WERI-Rb-1 (cell line): ENCODE results near the gene AKR1C4.
"Not testable (repeated sequence)": the region's sequence is repeated elsewhere in the genome, so short reads cannot be mapped to it uniquely, and the experiment has no call there.

Experiments
- DNase-seq: peaks from one replicate; pipeline ENCODE4 v3.0.0-alpha.2; 2020
- H3K27ac ChIP-seq: fragments of 250-450 bp; sonication (Bioruptor Pico); 2 replicates; pipeline ENCODE4 v1.5.1; 2020; ENCODE audit warnings: mild to moderate bottlenecking, moderate library complexity
- H3K27me3 ChIP-seq: fragments of 250-450 bp; sonication (Bioruptor Pico); 2 replicates; pipeline ENCODE4 v1.5.1; 2021; ENCODE audit warnings: mild to moderate bottlenecking, low read depth, moderate library complexity; ENCODE audit not compliant: insufficient read depth, severe bottlenecking
- H3K36me3 ChIP-seq: fragments of 250-450 bp; sonication (Bioruptor Pico); 2 replicates; pipeline ENCODE4 v1.5.1; 2020; ENCODE audit warnings: mild to moderate bottlenecking, moderate library complexity
- H3K4me3 ChIP-seq: 2 replicates; pipeline ENCODE4 v1.5.1; 2011; ENCODE audit warnings: low read depth, mild to moderate bottlenecking, control low read depth, low read length
- H3K9me3 ChIP-seq: fragments of 250-450 bp; sonication (Bioruptor Pico); 2 replicates; pipeline ENCODE4 v1.5.1; 2021; ENCODE audit warnings: mild to moderate bottlenecking, moderate library complexity; ENCODE audit not compliant: severe bottlenecking
- CTCF ChIP-seq: IDR thresholded peaks from 2 replicates; pipeline ENCODE4 v1.5.1; 2011; ENCODE audit warnings: low read depth, mild to moderate bottlenecking, control low read depth, inconsistent platforms, low read length

AKR1C4 gene

GRCh38 chr10:5168897-5169420 is 27.7 kb upstream of the AKR1C4 start:
- no peaks in the 10 kb centered on the region for H3K27me3 ChIP-seq
- H3K9me3 ChIP-seq: no peaks in the 10 kb centered on the region
- DNase-seq: no peak
- no peak overlapping the region for H3K27ac ChIP-seq
- no peak for TF ChIP-seq CTCF
- no peak overlapping the region for H3K4me3 ChIP-seq
- no peaks in the 10 kb centered on the region for H3K36me3 ChIP-seq

- not testable (repeated sequence) for H3K27ac ChIP-seq, H3K27me3 ChIP-seq, H3K9me3 ChIP-seq, DNase-seq, H3K4me3 ChIP-seq, H3K36me3 ChIP-seq
These were observed 21.1 kb upstream of the AKR1C4 start for GRCh38 chr10:5175581-5175980.

DNA sequence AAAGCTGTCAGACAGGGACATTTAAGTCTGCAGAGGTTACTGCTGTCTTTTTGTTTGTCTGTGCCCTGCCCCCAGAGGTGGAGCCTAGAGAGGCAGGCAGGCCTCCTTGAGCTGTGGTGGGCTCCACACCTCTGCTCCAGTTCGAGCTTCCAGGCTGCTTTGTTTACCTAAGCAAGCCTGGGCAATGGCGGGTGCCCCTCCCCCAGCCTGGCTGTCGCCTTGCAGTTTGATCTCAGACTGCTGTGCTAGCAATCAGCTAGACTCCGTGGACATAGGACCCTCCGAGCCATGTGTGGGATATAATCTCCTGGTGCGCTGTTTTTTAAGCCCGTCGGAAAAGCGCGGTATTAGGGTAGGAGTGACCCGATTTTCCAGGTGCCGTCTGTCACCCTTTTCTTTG is 16.1 kb upstream of the AKR1C4 start:
- not testable (repeated sequence) for H3K36me3 ChIP-seq, H3K27ac ChIP-seq, DNase-seq, H3K9me3 ChIP-seq, H3K4me3 ChIP-seq, H3K27me3 ChIP-seq

GRCh38 chr10:5183923-5184322 is 12.7 kb upstream of the AKR1C4 start:
- Histone ChIP-seq H3K27ac (no peak overlapping the region), H3K27me3 (no peaks in the 10 kb centered on the region), H3K4me3 (no peak overlapping the region), H3K9me3 (no peaks in the 10 kb centered on the region), H3K36me3 (no peaks in the 10 kb centered on the region)
- TF ChIP-seq CTCF: no peak
- no peak for DNase-seq

- Histone ChIP-seq H3K27ac (no peak within 1 kb of the TSS), H3K27me3 (no peaks in the 10 kb centered on the region), H3K9me3 (no peaks in the 10 kb centered on the region), H3K4me3 (no peak within 1 kb of the TSS), H3K36me3 (no peaks in the 10 kb centered on the region)
- TF ChIP-seq CTCF: no peak
- no peak for DNase-seq
These were observed 11.5 kb upstream of the AKR1C4 start, which contains the start of gene AKR1C8 for GRCh38 chr10:5184987-5185775. TSS of gene AKR1C8 (minus strand) at chr10:5185150. CDS start at chr10:5185104, 46 bp downstream.

DNA sequence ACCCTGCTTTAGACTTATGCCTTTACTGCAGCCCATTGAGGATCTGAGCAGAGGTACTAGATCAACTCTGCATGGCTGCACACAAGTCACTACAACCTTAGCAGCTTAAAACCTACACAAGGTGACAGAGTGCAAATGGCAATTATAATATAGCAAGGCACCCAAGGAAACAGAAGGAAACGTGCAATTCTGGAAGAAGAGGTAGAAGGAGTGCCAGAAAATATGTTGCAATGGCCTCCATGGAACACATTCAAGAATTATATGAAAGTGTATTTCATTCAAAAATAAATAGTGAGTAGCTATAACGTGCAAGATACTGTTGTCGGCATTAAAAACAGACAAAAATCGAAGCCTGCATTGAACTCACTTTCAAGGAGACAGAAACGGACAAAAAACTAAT is 8.8 kb upstream of the AKR1C4 start:
- no peak for DNase-seq
- no peaks in the 10 kb centered on the region for H3K27me3 ChIP-seq
- H3K27ac ChIP-seq: no peak overlapping the region
- H3K9me3 ChIP-seq: no peaks in the 10 kb centered on the region
- H3K36me3 ChIP-seq: no peaks in the 10 kb centered on the region
- H3K4me3 ChIP-seq: no peak overlapping the region
- no peak for TF ChIP-seq CTCF

- Histone ChIP-seq H3K9me3 (no peaks in the 10 kb centered on the region), H3K27me3 (no peaks in the 10 kb centered on the region), H3K4me3 (no peak overlapping the region), H3K36me3 (no peaks in the 10 kb centered on the region), H3K27ac (no peak overlapping the region)
- DNase-seq: no peak
- no peak for TF ChIP-seq CTCF
These were observed 8.3 kb upstream of the AKR1C4 start for GRCh38 chr10:5188358-5188757.
